Measurements from ENCODE around the gene SLC35G6.
A peak's percentile ranks its signal among the peaks of the same experiment; 100 is the strongest.

SLC35G6 gene

GRCh38 chr17:7486181-7486580 lies 4.9 kb downstream of the SLC35G6 start:
- H3K9ac ChIP-seq = peak overlapping the region; percentile 99; the same call in 1 of the 2 replicates
- peaks cover 39% of the 10 kb centered on the region for H3K36me3 ChIP-seq
- H3K9me3 ChIP-seq = no peaks in the 10 kb centered on the region
- H4K20me1 ChIP-seq = peaks cover 65% of the 10 kb centered on the region
- no peak for TF ChIP-seq Cebpa-rat (IDR thresholded peaks at IDR 0.05)
- H3K4me2 ChIP-seq = peak overlapping the region; percentile 79
- H3K4me1 ChIP-seq = peaks cover 77% of the 10 kb centered on the region
- no peak overlapping the region for H3K27ac ChIP-seq
- H3K27me3 ChIP-seq = no peaks in the 10 kb centered on the region
- H3K4me3 ChIP-seq = peak overlapping the region; percentile 72

GRCh38 chr17:7490144-7490543 lies 8.9 kb downstream of the SLC35G6 start:
- Histone ChIP-seq H3K4me3 (no peak overlapping the region), H3K27ac (no peak overlapping the region), H3K27me3 (no peaks in the 10 kb centered on the region), H3K4me1 (peaks cover 70% of the 10 kb centered on the region), H3K4me2 (no peak overlapping the region), H3K9me3 (no peaks in the 10 kb centered on the region), H3K9ac (no peak overlapping the region), H4K20me1 (peaks cover 100% of the 10 kb centered on the region), H3K36me3 (peaks cover 77% of the 10 kb centered on the region)
- no peak for TF ChIP-seq Cebpa-rat (IDR thresholded peaks at IDR 0.05)

- no peaks in the 10 kb centered on the region for H3K9me3 ChIP-seq
- H3K27me3 ChIP-seq = no peaks in the 10 kb centered on the region
- H3K4me3 ChIP-seq = no peak overlapping the region
- peaks cover 92% of the 10 kb centered on the region for H3K36me3 ChIP-seq
- H3K27ac ChIP-seq = no peak overlapping the region
- peaks cover 100% of the 10 kb centered on the region for H4K20me1 ChIP-seq
- H3K4me2 ChIP-seq = no peak overlapping the region
- no peak for TF ChIP-seq Cebpa-rat (IDR thresholded peaks at IDR 0.05)
- no peak overlapping the region for H3K9ac ChIP-seq
- H3K4me1 ChIP-seq = peaks cover 56% of the 10 kb centered on the region
Measured at GRCh38 chr17:7491583-7491982, 10.3 kb downstream of the SLC35G6 start.

- Histone ChIP-seq H3K9ac (no peak overlapping the region), H3K27me3 (no peaks in the 10 kb centered on the region), H3K4me3 (no peak overlapping the region), H3K27ac (no peak overlapping the region), H4K20me1 (peaks cover 100% of the 10 kb centered on the region), H3K9me3 (no peaks in the 10 kb centered on the region), H3K4me1 (peaks cover 33% of the 10 kb centered on the region), H3K36me3 (peaks cover 99% of the 10 kb centered on the region), H3K4me2 (no peak overlapping the region)
- no peak for TF ChIP-seq Cebpa-rat (IDR thresholded peaks at IDR 0.05)
Measured at GRCh38 chr17:7493941-7494340, 12.7 kb downstream of the SLC35G6 start.

- no peak overlapping the region for H3K27ac ChIP-seq
- peaks cover 99% of the 10 kb centered on the region for H3K36me3 ChIP-seq
- no peak overlapping the region for H3K9ac ChIP-seq
- H3K9me3 ChIP-seq = no peaks in the 10 kb centered on the region
- H3K4me3 ChIP-seq = no peak overlapping the region
- H3K4me2 ChIP-seq = no peak overlapping the region
- 0 out of 2 replicates have a peak, but pooled peaks cover 12% of the 10 kb centered on the region for H3K4me1 ChIP-seq
- TF ChIP-seq Cebpa-rat (IDR thresholded peaks at IDR 0.05) = no peak
- H4K20me1 ChIP-seq = peaks cover 90% of the 10 kb centered on the region
- H3K27me3 ChIP-seq = no peaks in the 10 kb centered on the region
Measured at GRCh38 chr17:7495906-7496434, 14.7 kb downstream of the SLC35G6 start.

GRCh38 chr17:7496470-7497183 lies 15.4 kb downstream of the SLC35G6 start:
- H3K4me1 ChIP-seq = 0 out of 2 replicates have a peak, but pooled peaks cover 6% of the 10 kb centered on the region
- no peak overlapping the region for H3K9ac ChIP-seq
- no peaks in the 10 kb centered on the region for H3K9me3 ChIP-seq
- no peak overlapping the region for H3K4me3 ChIP-seq
- H3K27ac ChIP-seq = no peak overlapping the region
- H3K4me2 ChIP-seq = no peak overlapping the region
- TF ChIP-seq Cebpa-rat (IDR thresholded peaks at IDR 0.05) = no peak
- H4K20me1 ChIP-seq = peaks cover 90% of the 10 kb centered on the region
- H3K27me3 ChIP-seq = no peaks in the 10 kb centered on the region
- H3K36me3 ChIP-seq = peaks cover 99% of the 10 kb centered on the region

GRCh38 chr17:7497228-7497627 lies 16.0 kb downstream of the SLC35G6 start:
- peaks cover 89% of the 10 kb centered on the region for H4K20me1 ChIP-seq
- H3K36me3 ChIP-seq = peaks cover 99% of the 10 kb centered on the region
- no peak overlapping the region for H3K4me2 ChIP-seq

GRCh38 chr17:7497636-7498035 lies 16.4 kb downstream of the SLC35G6 start:
- H3K4me3 ChIP-seq = no peak overlapping the region
- no peak overlapping the region for H3K9ac ChIP-seq
- H3K4me2 ChIP-seq = no peak overlapping the region
- no peak for TF ChIP-seq Cebpa-rat (IDR thresholded peaks at IDR 0.05)
- peaks cover 89% of the 10 kb centered on the region for H4K20me1 ChIP-seq
- no peaks in the 10 kb centered on the region for H3K4me1 ChIP-seq
- H3K27ac ChIP-seq = no peak overlapping the region
- H3K27me3 ChIP-seq = no peaks in the 10 kb centered on the region
- peaks cover 99% of the 10 kb centered on the region for H3K36me3 ChIP-seq
- H3K9me3 ChIP-seq = no peaks in the 10 kb centered on the region

More at GRCh38 chr17:7497228-7497627, 16.0 kb downstream of the SLC35G6 start:
- no peak overlapping the region for H3K27ac ChIP-seq
- no peak overlapping the region for H3K9ac ChIP-seq
- H3K9me3 ChIP-seq = no peaks in the 10 kb centered on the region
- no peak overlapping the region for H3K4me3 ChIP-seq
- no peaks in the 10 kb centered on the region for H3K27me3 ChIP-seq
- TF ChIP-seq Cebpa-rat (IDR thresholded peaks at IDR 0.05) = no peak
- H3K4me1 ChIP-seq = no peaks in the 10 kb centered on the region

- H4K20me1 ChIP-seq = peaks cover 83% of the 10 kb centered on the region
- TF ChIP-seq Cebpa-rat (IDR thresholded peaks at IDR 0.05) = no peak
- no peak overlapping the region for H3K4me2 ChIP-seq
- no peaks in the 10 kb centered on the region for H3K27me3 ChIP-seq
- no peak overlapping the region for H3K4me3 ChIP-seq
- H3K9ac ChIP-seq = no peak overlapping the region
- peaks cover 99% of the 10 kb centered on the region for H3K36me3 ChIP-seq
- H3K4me1 ChIP-seq = no peaks in the 10 kb centered on the region
- no peak overlapping the region for H3K27ac ChIP-seq
- H3K9me3 ChIP-seq = no peaks in the 10 kb centered on the region
Measured at GRCh38 chr17:7499161-7499560, 17.9 kb downstream of the SLC35G6 start.

GRCh38 chr17:7501729-7502128 lies 20.5 kb downstream of the SLC35G6 start:
- Histone ChIP-seq H3K4me3 (no peak overlapping the region), H4K20me1 (peaks cover 74% of the 10 kb centered on the region), H3K4me2 (no peak overlapping the region), H3K27me3 (no peaks in the 10 kb centered on the region), H3K4me1 (no peaks in the 10 kb centered on the region), H3K36me3 (peaks cover 100% of the 10 kb centered on the region), H3K9me3 (no peaks in the 10 kb centered on the region), H3K9ac (no peak overlapping the region), H3K27ac (no peak overlapping the region)
- TF ChIP-seq Cebpa-rat (IDR thresholded peaks at IDR 0.05) = no peak

Data from BLaER1 (cell line).